HEK293 (cell line): ENCODE measurements around the gene STAC.
"Not testable (repeated sequence)": the region's sequence is repeated elsewhere in the genome, so short reads cannot be mapped to it uniquely, and the experiment has no call there.

Experiments used
- CTCF ChIA-PET: fragments of 350-600 bp; formaldehyde crosslinking; extraction: SDS; loops from one replicate; lab custom pipeline; 2021; ENCODE audit warnings: antibody characterized with exemption; lab: Yijun Ruan, JAX
- POLR2A ChIA-PET: fragments of 300-600 bp; formaldehyde crosslinking; extraction: SDS; loops from one replicate; lab custom pipeline; 2020; ENCODE audit warnings: antibody characterized with exemption, inconsistent platforms; lab: Yijun Ruan, JAX
- H3K27ac ChIP-seq: fragments of 200-500 bp; sonication (Bioruptor generic); 2 replicates; pipeline ENCODE4 v1.5.1; 2014; ENCODE audit warnings: low read depth, low read length, control low read depth, inconsistent platforms; ENCODE audit errors: extremely low read depth
- H3K36me3 ChIP-seq, 2 experiments: fragments of 200-500 bp in 1 of 2; sonication (Bioruptor generic) in 1 of 2; 1 replicate in 1 of 2; 2 replicates in 1 of 2; pipeline ENCODE4 v1.5.1; 2014 to 2017; ENCODE audit warnings: inconsistent platforms in 2 of 2, low read length in 2 of 2; ENCODE audit not compliant: control insufficient read depth in 2 of 2, insufficient read depth in 1 of 2
- H3K4me1 ChIP-seq: fragments of 200-500 bp; sonication (Bioruptor generic); 2 replicates; pipeline ENCODE4 v1.5.1; 2014; ENCODE audit warnings: mild to moderate bottlenecking, low read length, inconsistent platforms; ENCODE audit not compliant: control insufficient read depth, insufficient read depth
- H3K4me3 ChIP-seq: 2 replicates; pipeline ENCODE4 v1.5.1; 2011; ENCODE audit warnings: low read depth, mild to moderate bottlenecking, control low read depth, low read length, moderate library complexity
- H3K9me3 ChIP-seq: fragments of 200-500 bp; sonication (Bioruptor generic); 2 replicates; pipeline ENCODE4 v1.5.1; 2014; ENCODE audit warnings: low read depth, low read length, inconsistent platforms; ENCODE audit not compliant: control insufficient read depth, insufficient read depth
- FEZF1 ChIP-seq: fragments of 450-650 bp; formaldehyde crosslinking; IDR thresholded peaks from 2 replicates; pipeline ENCODE4 v1.5.1; 2016; ENCODE audit warnings: missing biosample characterization, missing genetic modification characterization
- GFI1B ChIP-seq: fragments of 450-650 bp; formaldehyde crosslinking; IDR thresholded peaks from 2 replicates; pipeline ENCODE4 v1.5.1; 2016; ENCODE audit warnings: missing biosample characterization, missing genetic modification characterization
- KLF9 ChIP-seq: fragments of 450-650 bp; formaldehyde crosslinking; IDR thresholded peaks from 2 replicates; pipeline ENCODE4 v1.5.1; 2016; ENCODE audit warnings: missing biosample characterization, missing genetic modification characterization, low read depth
- OSR2 ChIP-seq: fragments of 450-650 bp; formaldehyde crosslinking; IDR thresholded peaks from 2 replicates; pipeline ENCODE4 v1.5.1; 2016; ENCODE audit warnings: missing biosample characterization, missing genetic modification characterization
- PRDM4 ChIP-seq: fragments of 450-650 bp; formaldehyde crosslinking; IDR thresholded peaks from 2 replicates; pipeline ENCODE4 v1.5.1; 2017; ENCODE audit warnings: missing biosample characterization, missing genetic modification characterization
- SALL2 ChIP-seq: fragments of 450-650 bp; formaldehyde crosslinking; IDR thresholded peaks from 2 replicates; pipeline ENCODE4 v1.5.0; 2017; ENCODE audit warnings: missing biosample characterization, mild to moderate bottlenecking, missing genetic modification characterization, borderline replicate concordance
- SETDB1 ChIP-seq: IDR thresholded peaks from one replicate; pipeline ENCODE4 v1.6.1; 2017; ENCODE audit warnings: mild to moderate bottlenecking, low read length, moderate library complexity, mixed read lengths; ENCODE audit not compliant: insufficient read length
- SP3 ChIP-seq: fragments of 450-650 bp; formaldehyde crosslinking; IDR thresholded peaks from 2 replicates; pipeline ENCODE4 v1.5.1; 2016; ENCODE audit warnings: missing biosample characterization, missing genetic modification characterization
- YY1 ChIP-seq: fragments of 450-650 bp; formaldehyde crosslinking; IDR thresholded peaks from 2 replicates; pipeline ENCODE4 v1.5.1; 2018; ENCODE audit warnings: missing biosample characterization, missing genetic modification characterization
- ZBTB20 ChIP-seq: fragments of 450-650 bp; formaldehyde crosslinking; IDR thresholded peaks from 2 replicates; pipeline ENCODE4 v1.5.1; 2016; ENCODE audit warnings: missing biosample characterization, missing genetic modification characterization
- ZFP41 ChIP-seq: fragments of 450-650 bp; formaldehyde crosslinking; IDR thresholded peaks from 2 replicates; pipeline ENCODE4 v1.5.1; 2016; ENCODE audit warnings: missing biosample characterization, missing genetic modification characterization, borderline replicate concordance
- ZIC2 ChIP-seq: fragments of 450-650 bp; formaldehyde crosslinking; IDR thresholded peaks from 2 replicates; pipeline ENCODE4 v1.5.1; 2016; ENCODE audit warnings: missing biosample characterization, missing genetic modification characterization
- ZNF112 ChIP-seq: fragments of 450-650 bp; formaldehyde crosslinking; IDR thresholded peaks from 2 replicates; pipeline ENCODE4 v1.5.0; 2017; ENCODE audit warnings: missing biosample characterization, missing genetic modification characterization
- ZNF146 ChIP-seq: fragments of 450-650 bp; formaldehyde crosslinking; IDR thresholded peaks from 2 replicates; pipeline ENCODE4 v1.5.1; 2016; ENCODE audit warnings: missing biosample characterization, missing genetic modification characterization
- ZNF169 ChIP-seq: fragments of 450-650 bp; formaldehyde crosslinking; IDR thresholded peaks from 2 replicates; pipeline ENCODE4 v1.5.1; 2016; ENCODE audit warnings: missing biosample characterization, missing genetic modification characterization
- ZNF2 ChIP-seq: fragments of 450-650 bp; formaldehyde crosslinking; IDR thresholded peaks from 2 replicates; pipeline ENCODE4 v1.5.1; 2016; ENCODE audit warnings: missing biosample characterization, missing genetic modification characterization
- ZNF223 ChIP-seq: fragments of 450-650 bp; formaldehyde crosslinking; IDR thresholded peaks from 2 replicates; pipeline ENCODE4 v1.5.1; 2016; ENCODE audit warnings: missing biosample characterization, missing genetic modification characterization
- ZNF280D ChIP-seq: fragments of 450-650 bp; formaldehyde crosslinking; IDR thresholded peaks from 2 replicates; pipeline ENCODE4 v1.5.1; 2016; ENCODE audit warnings: missing biosample characterization, missing genetic modification characterization
- ZNF311 ChIP-seq: fragments of 450-650 bp; formaldehyde crosslinking; IDR thresholded peaks from 2 replicates; pipeline ENCODE4 v1.5.1; 2017; ENCODE audit warnings: missing biosample characterization, missing genetic modification characterization, borderline replicate concordance
- ZNF48 ChIP-seq: fragments of 450-650 bp; formaldehyde crosslinking; IDR thresholded peaks from 2 replicates; pipeline ENCODE4 v1.5.1; 2016; ENCODE audit warnings: missing biosample characterization, missing genetic modification characterization
- ZNF513 ChIP-seq: fragments of 450-650 bp; IDR thresholded peaks from 2 replicates; pipeline ENCODE4 v1.5.1; 2018; ENCODE audit warnings: missing biosample characterization, missing genetic modification characterization
- ZNF521 ChIP-seq: fragments of 450-650 bp; formaldehyde crosslinking; IDR thresholded peaks from 2 replicates; pipeline ENCODE4 v1.5.1; 2017; ENCODE audit warnings: missing biosample characterization, mild to moderate bottlenecking, missing genetic modification characterization
- ZNF529 ChIP-seq: fragments of 450-650 bp; formaldehyde crosslinking; IDR thresholded peaks from 2 replicates; pipeline ENCODE4 v1.5.1; 2017; ENCODE audit warnings: missing genetic modification characterization, missing biosample characterization; ENCODE audit not compliant: insufficient replicate concordance
- ZNF555 ChIP-seq: fragments of 450-650 bp; formaldehyde crosslinking; conservative IDR thresholded peaks from 2 replicates; pipeline ENCODE4 v1.5.1; 2017; ENCODE audit warnings: missing biosample characterization, mild to moderate bottlenecking, missing genetic modification characterization, inconsistent platforms
- ZNF560 ChIP-seq: fragments of 450-650 bp; formaldehyde crosslinking; IDR thresholded peaks from 2 replicates; pipeline ENCODE4 v1.5.1; 2017; ENCODE audit warnings: missing biosample characterization, missing genetic modification characterization, borderline replicate concordance
- ZNF561 ChIP-seq: fragments of 450-650 bp; IDR thresholded peaks from 2 replicates; pipeline ENCODE4 v1.5.1; 2018; ENCODE audit warnings: missing biosample characterization, missing genetic modification characterization, borderline replicate concordance
- ZNF791 ChIP-seq: fragments of 450-650 bp; formaldehyde crosslinking; IDR thresholded peaks from 2 replicates; pipeline ENCODE4 v1.5.1; 2016; ENCODE audit warnings: missing biosample characterization, missing genetic modification characterization
- ZNF830 ChIP-seq: fragments of 450-650 bp; IDR thresholded peaks from 2 replicates; pipeline ENCODE4 v1.5.0; 2018; ENCODE audit warnings: missing biosample characterization, missing genetic modification characterization, low read depth, mild to moderate bottlenecking, moderate library complexity

STAC gene

GRCh38 chr3:36500053-36500452 is 119.7 kb downstream of the STAC start:
- CTCF ChIA-PET, H3K4me1 ChIP-seq, H3K9me3 ChIP-seq, POLR2A ChIA-PET, H3K4me3 ChIP-seq, H3K27ac ChIP-seq, H3K36me3 ChIP-seq: not testable (repeated sequence)
- peak; percentile 54; the same call in 1 of the 2 replicates for TF ChIP-seq ZNF146 (tag by site-specific recombination)
- TF ChIP-seq ZNF280D = 0 out of 2 replicates have a peak, but pooled peaks have one; percentile 20

- CTCF ChIA-PET = no interaction called here
- no peak overlapping the region for H3K4me3 ChIP-seq
- H3K36me3 ChIP-seq = peaks cover 0 to 3% of the 10 kb centered on the region in 2 experiments; a peak in 1 of 3 replicates
- no peak for TF ChIP-seq YY1 (tag by site-specific recombination)
- TF ChIP-seq ZNF169 (tag by site-specific recombination) = no peak
- TF ChIP-seq ZNF2 = no peak
- TF ChIP-seq ZNF521 (tag by site-specific recombination) = no peak
- TF ChIP-seq FEZF1 = no peak
- no peak for TF ChIP-seq OSR2
- TF ChIP-seq ZIC2 (tag by site-specific recombination) = no peak
- TF ChIP-seq SALL2 (tag by site-specific recombination) = no peak
- no peak for TF ChIP-seq ZNF223
- TF ChIP-seq, all 188 proteins: peak for 0
- POLR2A ChIA-PET = no interaction called here
- H3K9me3 ChIP-seq = no peaks in the 10 kb centered on the region
- H3K4me1 ChIP-seq = no peaks in the 10 kb centered on the region
- no peak overlapping the region for H3K27ac ChIP-seq
Observed at GRCh38 chr3:36501616-36502015, 121.3 kb downstream of the STAC start.

- Histone ChIP-seq H3K4me1 (no peaks in the 10 kb centered on the region), H3K36me3 (peaks cover 0 to 3% of the 10 kb centered on the region in 2 experiments; a peak in 1 of 3 replicates), H3K9me3 (no peaks in the 10 kb centered on the region)
- TF ChIP-seq ZNF529 (tag by site-specific recombination) (no peak), ZNF830 (tag by site-specific recombination) (no peak), KLF9 (tag by site-specific recombination) (no peak), ZNF791 (tag by site-specific recombination) (no peak), ZBTB20 (tag by site-specific recombination) (no peak), ZNF555 (tag by site-specific recombination) (no peak), SP3 (tag by site-specific recombination) (no peak), ZNF561 (no peak), SETDB1 (no peak), ZFP41 (no peak), ZNF112 (tag by site-specific recombination) (no peak), ZNF311 (tag by site-specific recombination) (no peak), GFI1B (tag by site-specific recombination) (no peak), ZNF513 (tag by site-specific recombination) (no peak), ZNF169 (tag by site-specific recombination) (no peak), ZNF48 (tag by site-specific recombination) (no peak), PRDM4 (tag by site-specific recombination) (no peak), ZNF560 (tag by site-specific recombination) (no peak)
- TF ChIP-seq, all 188 proteins: peak for 0
- ChIA-PET POLR2A (no interaction called here), CTCF (no interaction called here)
- Histone ChIP-seq H3K4me3 (no peak overlapping the region), H3K27ac (no peak overlapping the region)
Observed at GRCh38 chr3:36505393-36505792, 125.1 kb downstream of the STAC start.
